Type B pancreatic cell (in vitro differentiated cells): Measurements from ENCODE around the gene ENDOU. TPM values are rescaled to one million over a fixed set of nuclear protein-coding genes. Genes with fewer than 3 reads are reported as not detected.

ENCODE experiments used
- total RNA-seq: library from RNA; stranded (reverse); gene quantifications from 2 replicates; pipeline ENCODE4 v1.2.1, GENCODE V29; 2021; ENCODE audit warnings: low replicate concordance

Gene ENDOU
- total RNA-seq, 1 donor from 2014 or later = 3.7 TPM

Other genes with a start within 250 kb of the ENDOU start
- 31.7 and 39.9 TPM in 2 replicates for gene RPAP3, start 19.5 kb downstream of the ENDOU start, total RNA-seq
- 3.7 and 4.9 TPM in 2 replicates for gene RAPGEF3, start 33.4 kb upstream of the ENDOU start, total RNA-seq
- 19.7 and 37.4 TPM in 2 replicates for gene SLC48A1, start 47.7 kb upstream of the ENDOU start, total RNA-seq
- gene HDAC7, start 94.4 kb upstream of the ENDOU start, total RNA-seq = 71.5 and 76.1 TPM in 2 replicates
- gene VDR, start 179.5 kb upstream of the ENDOU start, total RNA-seq = 0.77 and 1.5 TPM in 2 replicates
- gene TMEM106C, start 238.1 kb upstream of the ENDOU start, total RNA-seq = 76.7 and 77.1 TPM in 2 replicates